Fibroblast of skin of back (primary cell): ENCODE results near the gene POC1A.

Experiments used
- DNase-seq: peaks from one replicate; pipeline ENCODE4 v3.0.0-alpha.2; 2013

POC1A gene

DNA sequence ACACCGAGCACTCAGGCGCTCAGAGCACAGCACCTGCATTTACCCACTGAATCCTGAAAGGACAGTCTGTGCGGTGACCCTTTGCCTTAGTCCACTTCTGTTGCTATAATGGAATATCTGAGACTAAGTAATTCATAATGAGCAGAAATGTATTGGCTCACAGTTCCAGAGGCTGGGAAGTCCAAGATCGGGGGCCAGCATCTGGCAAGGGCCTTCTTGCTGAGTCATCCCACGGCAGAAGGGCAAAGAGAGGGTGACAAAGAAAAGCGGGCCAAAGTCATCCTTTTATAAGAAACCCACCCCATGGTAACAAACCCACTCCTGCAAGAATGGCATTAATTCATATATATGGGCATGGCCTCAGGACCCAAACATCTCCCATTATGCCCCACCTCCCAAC, 27.7 kb downstream of the POC1A start:
- DNase-seq = no peak

DNA sequence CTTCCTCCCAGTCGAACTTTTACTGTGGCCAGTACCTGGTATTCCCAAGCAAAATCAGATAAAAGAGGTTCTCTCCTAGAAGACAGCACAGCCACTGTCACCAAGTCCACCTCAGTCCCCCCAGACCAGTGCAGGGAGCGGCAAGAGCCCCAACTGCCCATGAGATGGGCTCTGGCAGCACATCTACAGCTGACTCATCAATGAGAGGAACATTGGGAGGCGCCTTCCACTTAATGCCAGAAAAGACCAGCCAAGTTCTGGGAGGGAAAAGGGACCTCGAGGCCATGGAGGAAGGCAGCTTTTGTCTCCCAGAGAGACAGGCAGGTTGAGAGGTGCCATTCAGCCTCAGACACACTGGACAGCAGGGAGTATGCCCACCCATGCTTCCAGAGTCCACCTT, 28.2 kb downstream of the POC1A start:
- DNase-seq = no peak

- no peak for DNase-seq
These were observed 29.5 kb downstream of the POC1A start for GRCh38 chr3:52124766-52125165.

DNA sequence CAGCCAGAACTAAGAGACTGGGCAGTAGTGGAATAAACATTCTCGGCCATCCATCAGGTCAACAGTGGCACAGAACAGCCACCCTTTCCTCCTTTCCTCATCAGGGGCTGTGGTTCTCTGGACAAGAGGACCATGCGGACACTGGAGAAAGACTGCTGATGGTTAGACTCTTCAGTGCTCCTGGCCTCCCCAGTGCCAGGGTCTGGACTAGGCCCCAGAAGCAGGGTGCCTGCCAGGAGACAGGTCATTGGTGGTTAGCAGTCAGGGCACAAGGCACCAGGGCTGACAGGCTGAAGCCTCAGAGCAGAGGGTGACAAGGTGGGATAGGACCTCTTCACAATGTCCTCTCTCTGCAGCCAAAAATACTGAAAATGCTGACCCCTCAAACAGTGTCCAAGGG, 30.1 kb downstream of the POC1A start:
- no peak for DNase-seq

GRCh38 chr3:52123106-52123725, 31.0 kb downstream of the POC1A start:
- DNase-seq = peak; percentile 50

GRCh38 chr3:52122491-52122890, 31.7 kb downstream of the POC1A start:
- no peak for DNase-seq

GRCh38 chr3:52121813-52122212, 32.4 kb downstream of the POC1A start:
- DNase-seq = no peak

- no peak for DNase-seq
These were observed 32.8 kb downstream of the POC1A start for GRCh38 chr3:52121464-52121805.

GRCh38 chr3:52120556-52121463, 33.4 kb downstream of the POC1A start:
- peak; percentile 27 for DNase-seq

- no peak for DNase-seq
These were observed 34.4 kb downstream of the POC1A start for GRCh38 chr3:52119826-52120225.

- peak; percentile 39 for DNase-seq
These were observed 35.1 kb downstream of the POC1A start for GRCh38 chr3:52119099-52119498.

DNA sequence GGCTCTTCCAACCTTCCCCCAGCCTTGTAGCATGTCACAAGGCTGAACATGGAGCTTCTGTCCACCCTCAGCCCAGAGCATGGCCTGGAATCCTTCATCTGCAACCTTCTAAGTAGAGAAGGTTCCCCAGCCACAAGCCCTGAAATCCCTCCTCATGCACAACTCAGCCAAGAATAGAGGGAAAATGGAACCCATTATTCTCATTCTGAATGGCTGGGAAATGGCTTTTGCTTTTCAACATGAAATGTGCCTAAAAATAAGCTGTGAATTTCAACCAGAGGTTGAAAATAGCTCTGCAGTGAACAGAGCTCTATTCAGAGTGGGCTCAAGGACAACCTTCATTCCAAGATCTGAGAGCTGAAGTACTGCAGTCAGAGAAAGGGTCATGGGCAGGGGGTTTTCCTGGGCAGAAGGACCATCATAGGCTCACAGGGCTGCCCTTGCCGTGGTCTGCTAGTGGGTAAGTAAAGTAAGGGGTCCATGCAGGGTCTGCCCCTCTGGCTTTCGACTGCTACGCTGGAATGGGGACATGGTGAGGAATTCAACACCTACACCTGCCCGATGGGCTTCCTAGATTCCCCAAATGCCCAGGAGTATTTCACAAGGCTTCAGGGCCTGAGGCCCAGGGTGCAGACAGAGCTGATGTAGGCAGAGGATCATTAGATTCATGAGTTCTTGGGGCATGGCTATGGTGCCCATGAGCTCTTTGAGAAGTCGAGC, 35.9 kb downstream of the POC1A start:
- DNase-seq = no peak

- DNase-seq = no peak
These were observed 36.7 kb downstream of the POC1A start for GRCh38 chr3:52117537-52117936.

GRCh38 chr3:52112056-52112455, 42.2 kb downstream of the POC1A start:
- no peak for DNase-seq

GRCh38 chr3:52110502-52110901, 43.7 kb downstream of the POC1A start:
- no peak for DNase-seq

GRCh38 chr3:52109611-52110301, 44.5 kb downstream of the POC1A start:
- no peak for DNase-seq

DNA sequence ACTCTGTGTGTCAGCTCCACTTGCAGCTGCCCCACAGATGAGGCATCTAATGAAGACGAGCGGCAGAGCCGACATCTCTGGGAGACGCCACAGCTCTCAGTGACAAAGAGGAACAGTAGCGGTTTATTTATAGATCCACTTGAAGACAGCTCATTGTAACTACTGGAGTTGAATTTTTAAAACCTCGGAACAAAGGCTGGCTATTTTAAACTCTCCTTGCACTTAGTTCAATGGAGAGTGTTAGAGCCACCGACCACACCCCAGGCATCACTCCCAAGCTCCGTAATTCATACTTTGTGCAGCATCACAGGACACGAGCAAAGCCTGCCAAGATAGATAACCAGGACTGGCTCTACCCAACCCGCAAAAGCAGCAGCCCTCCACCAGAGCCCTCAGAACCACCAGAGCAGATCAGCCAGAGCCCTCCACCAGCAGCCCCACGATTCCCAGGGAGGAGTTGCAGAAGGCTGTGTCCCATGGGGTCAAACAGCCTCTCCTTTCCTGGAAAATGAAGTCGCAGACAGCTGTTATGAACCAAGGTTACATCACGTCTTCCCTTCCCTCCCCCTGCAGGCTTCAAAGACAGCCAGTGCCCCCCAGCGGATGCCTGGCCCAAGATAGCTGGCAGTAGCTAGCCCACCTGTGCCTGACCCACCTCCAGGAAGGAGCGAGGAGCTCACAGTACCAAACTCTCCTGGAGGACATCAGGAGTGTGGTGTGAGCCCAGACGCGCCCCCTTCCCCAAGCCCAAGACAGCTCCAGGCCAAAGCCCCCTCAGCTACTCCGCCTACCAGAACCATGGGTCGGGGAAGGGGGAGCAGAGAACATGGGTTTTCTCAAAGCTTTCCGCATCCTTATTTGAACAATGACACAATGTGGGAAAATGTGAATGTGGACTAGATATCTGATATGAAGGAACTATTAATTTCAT, 45.7 kb downstream of the POC1A start:
- DNase-seq = peak; percentile 61

- DNase-seq = no peak
These were observed 47.1 kb downstream of the POC1A start for GRCh38 chr3:52106951-52107611.

GRCh38 chr3:52104684-52105640, 49.3 kb downstream of the POC1A start:
- no peak for DNase-seq

- no peak for DNase-seq
These were observed 51.3 kb downstream of the POC1A start for GRCh38 chr3:52102934-52103333.
